SK-N-SH treated with all-trans-retinoic acid at 6 μM for 48 hours (cell line): ENCODE measurements around the gene CHST14.

Source experiments
- ATAC-seq: fragments of 200-7000 bp; cut with Tn5 transposase; 3 replicates; pipeline ENCODE4 v1.9.1; 2020; ENCODE audit warnings: mild to moderate bottlenecking, moderate library complexity
- ARNTL ChIP-seq: fragments of 450-650 bp; formaldehyde crosslinking; IDR thresholded peaks from 2 replicates; pipeline ENCODE4 v1.5.0; 2020; ENCODE audit warnings: low read depth, mild to moderate bottlenecking, moderate library complexity, borderline replicate concordance
- BACH2 ChIP-seq: fragments of 250-450 bp; sonication (Bioruptor Pico); IDR thresholded peaks from 2 replicates; pipeline ENCODE4 v1.9.0; 2021; ENCODE audit warnings: mild to moderate bottlenecking, borderline replicate concordance
- CSDC2 ChIP-seq: fragments of 250-450 bp; sonication (Bioruptor Pico); IDR thresholded peaks from 2 replicates; pipeline ENCODE4 v1.5.0; 2020; ENCODE audit warnings: mild to moderate bottlenecking, moderate library complexity
- ISL1 ChIP-seq: fragments of 250-450 bp; sonication (Bioruptor Pico); IDR thresholded peaks from 2 replicates; pipeline ENCODE4 v2.1.2; 2022; ENCODE audit warnings: mild to moderate bottlenecking, moderate library complexity
- PPARA ChIP-seq: fragments of 250-450 bp; sonication (Bioruptor Pico); IDR thresholded peaks from 2 replicates; pipeline ENCODE4 v1.5.0; 2020; ENCODE audit warnings: mild to moderate bottlenecking, borderline replicate concordance
- SNAI2 ChIP-seq: fragments of 250-450 bp; sonication (Bioruptor Pico); IDR thresholded peaks from 2 replicates; pipeline ENCODE4 v1.5.0; 2020; ENCODE audit warnings: mild to moderate bottlenecking, moderate library complexity
- TCF4 ChIP-seq: fragments of 250-450 bp; sonication (Bioruptor Pico); IDR thresholded peaks from 2 replicates; pipeline ENCODE4 v1.8.0; 2021; ENCODE audit warnings: mild to moderate bottlenecking, moderate library complexity, borderline replicate concordance
- TOX ChIP-seq: fragments of 250-450 bp; sonication (Bioruptor Pico); IDR thresholded peaks from 2 replicates; pipeline ENCODE4 v1.8.0; 2021; ENCODE audit warnings: mild to moderate bottlenecking, moderate library complexity, borderline replicate concordance
- ZC3H10 ChIP-seq: fragments of 250-450 bp; sonication (Bioruptor Pico); IDR thresholded peaks from 2 replicates; pipeline ENCODE4 v1.5.1; 2021; ENCODE audit warnings: mild to moderate bottlenecking, moderate library complexity
- ZFP30 ChIP-seq: fragments of 450-650 bp; formaldehyde crosslinking; IDR thresholded peaks from 2 replicates; pipeline ENCODE4 v1.5.0; 2022; ENCODE audit warnings: mild to moderate bottlenecking, moderate library complexity
- ZNF565 ChIP-seq: fragments of 450-650 bp; formaldehyde crosslinking; conservative IDR thresholded peaks from 2 replicates; pipeline ENCODE4 v1.5.0; 2020; ENCODE audit warnings: low read depth, mild to moderate bottlenecking, moderate library complexity
- ZNF70 ChIP-seq: fragments of 450-650 bp; formaldehyde crosslinking; IDR thresholded peaks from 2 replicates; pipeline ENCODE4 v1.5.0; 2020; ENCODE audit warnings: mild to moderate bottlenecking, moderate library complexity
- TF ChIP-seq, protein P1 (sequence below): fragments of 250-450 bp; sonication (Bioruptor Pico); IDR thresholded peaks from 2 replicates; pipeline ENCODE4 v1.5.0; 2020; ENCODE audit warnings: mild to moderate bottlenecking, moderate library complexity
- TF ChIP-seq, protein P2 (sequence below): fragments of 250-450 bp; sonication (Bioruptor Pico); IDR thresholded peaks from 2 replicates; pipeline ENCODE4 v1.5.1; 2021; ENCODE audit warnings: mild to moderate bottlenecking, moderate library complexity
- TF ChIP-seq, protein P3 (sequence below): fragments of 250-450 bp; sonication (Bioruptor Pico); IDR thresholded peaks from 2 replicates; pipeline ENCODE4 v1.8.0; 2021; ENCODE audit warnings: low read depth, mild to moderate bottlenecking, moderate library complexity, borderline replicate concordance

Gene CHST14

DNA sequence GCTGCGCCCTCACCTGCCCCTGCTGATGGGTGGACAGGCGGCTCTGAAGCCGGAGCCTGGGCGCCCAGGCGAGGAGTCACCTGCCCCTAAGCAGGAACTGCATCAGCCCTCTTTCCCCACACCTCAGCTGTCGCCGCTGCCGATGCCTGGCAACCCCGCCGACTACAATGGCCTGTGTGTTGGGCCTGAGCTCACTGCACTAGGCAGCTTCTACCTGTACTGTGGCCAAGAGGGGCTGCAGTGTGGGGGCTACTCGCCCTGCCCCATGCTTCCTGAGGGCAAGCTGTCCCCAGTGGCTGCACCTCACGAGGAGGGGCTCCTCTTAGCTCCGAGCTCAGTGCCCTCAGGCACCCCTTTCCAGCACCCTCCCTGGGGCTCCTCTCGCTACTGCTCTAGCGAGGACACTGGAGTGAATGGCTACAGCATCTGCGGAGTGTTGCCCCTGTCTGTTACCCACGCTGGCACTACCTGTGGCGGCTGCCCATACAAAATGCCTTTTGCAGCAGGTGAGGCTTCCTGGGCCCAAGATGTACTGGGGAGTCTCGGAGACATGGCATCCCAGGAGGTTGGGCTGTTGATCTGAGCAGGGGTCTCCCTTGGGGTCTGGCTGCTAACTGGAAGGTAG lies 11.3 kb upstream of the CHST14 start:
- no peak for TF ChIP-seq PPARA (CRISPR knock-in tag)
- TF ChIP-seq, protein P1, sequence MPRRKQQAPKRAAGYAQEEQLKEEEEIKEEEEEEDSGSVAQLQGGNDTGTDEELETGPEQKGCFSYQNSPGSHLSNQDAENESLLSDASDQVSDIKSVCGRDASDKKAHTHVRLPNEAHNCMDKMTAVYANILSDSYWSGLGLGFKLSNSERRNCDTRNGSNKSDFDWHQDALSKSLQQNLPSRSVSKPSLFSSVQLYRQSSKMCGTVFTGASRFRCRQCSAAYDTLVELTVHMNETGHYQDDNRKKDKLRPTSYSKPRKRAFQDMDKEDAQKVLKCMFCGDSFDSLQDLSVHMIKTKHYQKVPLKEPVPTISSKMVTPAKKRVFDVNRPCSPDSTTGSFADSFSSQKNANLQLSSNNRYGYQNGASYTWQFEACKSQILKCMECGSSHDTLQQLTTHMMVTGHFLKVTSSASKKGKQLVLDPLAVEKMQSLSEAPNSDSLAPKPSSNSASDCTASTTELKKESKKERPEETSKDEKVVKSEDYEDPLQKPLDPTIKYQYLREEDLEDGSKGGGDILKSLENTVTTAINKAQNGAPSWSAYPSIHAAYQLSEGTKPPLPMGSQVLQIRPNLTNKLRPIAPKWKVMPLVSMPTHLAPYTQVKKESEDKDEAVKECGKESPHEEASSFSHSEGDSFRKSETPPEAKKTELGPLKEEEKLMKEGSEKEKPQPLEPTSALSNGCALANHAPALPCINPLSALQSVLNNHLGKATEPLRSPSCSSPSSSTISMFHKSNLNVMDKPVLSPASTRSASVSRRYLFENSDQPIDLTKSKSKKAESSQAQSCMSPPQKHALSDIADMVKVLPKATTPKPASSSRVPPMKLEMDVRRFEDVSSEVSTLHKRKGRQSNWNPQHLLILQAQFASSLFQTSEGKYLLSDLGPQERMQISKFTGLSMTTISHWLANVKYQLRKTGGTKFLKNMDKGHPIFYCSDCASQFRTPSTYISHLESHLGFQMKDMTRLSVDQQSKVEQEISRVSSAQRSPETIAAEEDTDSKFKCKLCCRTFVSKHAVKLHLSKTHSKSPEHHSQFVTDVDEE (CRISPR knock-in tag), result no peak
- no peak for ATAC-seq

DNA sequence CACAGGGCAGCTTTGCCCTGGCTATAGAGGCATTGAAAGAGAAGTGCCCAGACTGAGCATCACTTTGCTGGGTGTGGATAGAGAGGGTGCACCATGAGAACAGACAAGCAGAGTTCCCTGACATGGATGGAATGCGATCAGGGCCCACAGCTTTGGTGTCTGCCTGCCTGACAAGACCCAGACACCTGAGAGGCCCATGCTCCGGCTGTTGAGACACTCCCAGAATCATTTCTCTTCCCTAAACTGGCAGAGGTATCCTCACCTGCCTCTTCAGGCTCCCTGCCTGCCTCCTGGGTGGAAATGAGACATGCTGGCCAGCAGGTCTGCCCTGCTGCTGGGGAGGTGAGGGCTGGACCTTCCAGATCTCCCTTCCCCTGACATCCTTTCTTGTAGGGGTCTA lies 10.4 kb upstream of the CHST14 start:
- ATAC-seq, result no peak
- TF ChIP-seq, protein P1 (CRISPR knock-in tag), result no peak
- TF ChIP-seq TOX (no peak), CSDC2 (CRISPR knock-in tag) (no peak), ZNF565 (CRISPR knock-in tag) (no peak), BACH2 (CRISPR knock-in tag) (no peak), ISL1 (CRISPR knock-in tag) (no peak), ARNTL (CRISPR knock-in tag) (no peak), ZC3H10 (CRISPR knock-in tag) (no peak), ZFP30 (CRISPR knock-in tag) (no peak)
- TF ChIP-seq, protein P2, sequence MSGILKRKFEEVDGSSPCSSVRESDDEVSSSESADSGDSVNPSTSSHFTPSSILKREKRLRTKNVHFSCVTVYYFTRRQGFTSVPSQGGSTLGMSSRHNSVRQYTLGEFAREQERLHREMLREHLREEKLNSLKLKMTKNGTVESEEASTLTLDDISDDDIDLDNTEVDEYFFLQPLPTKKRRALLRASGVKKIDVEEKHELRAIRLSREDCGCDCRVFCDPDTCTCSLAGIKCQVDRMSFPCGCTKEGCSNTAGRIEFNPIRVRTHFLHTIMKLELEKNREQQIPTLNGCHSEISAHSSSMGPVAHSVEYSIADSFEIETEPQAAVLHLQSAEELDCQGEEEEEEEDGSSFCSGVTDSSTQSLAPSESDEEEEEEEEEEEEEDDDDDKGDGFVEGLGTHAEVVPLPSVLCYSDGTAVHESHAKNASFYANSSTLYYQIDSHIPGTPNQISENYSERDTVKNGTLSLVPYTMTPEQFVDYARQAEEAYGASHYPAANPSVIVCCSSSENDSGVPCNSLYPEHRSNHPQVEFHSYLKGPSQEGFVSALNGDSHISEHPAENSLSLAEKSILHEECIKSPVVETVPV, result no peak
- TF ChIP-seq, protein P3, sequence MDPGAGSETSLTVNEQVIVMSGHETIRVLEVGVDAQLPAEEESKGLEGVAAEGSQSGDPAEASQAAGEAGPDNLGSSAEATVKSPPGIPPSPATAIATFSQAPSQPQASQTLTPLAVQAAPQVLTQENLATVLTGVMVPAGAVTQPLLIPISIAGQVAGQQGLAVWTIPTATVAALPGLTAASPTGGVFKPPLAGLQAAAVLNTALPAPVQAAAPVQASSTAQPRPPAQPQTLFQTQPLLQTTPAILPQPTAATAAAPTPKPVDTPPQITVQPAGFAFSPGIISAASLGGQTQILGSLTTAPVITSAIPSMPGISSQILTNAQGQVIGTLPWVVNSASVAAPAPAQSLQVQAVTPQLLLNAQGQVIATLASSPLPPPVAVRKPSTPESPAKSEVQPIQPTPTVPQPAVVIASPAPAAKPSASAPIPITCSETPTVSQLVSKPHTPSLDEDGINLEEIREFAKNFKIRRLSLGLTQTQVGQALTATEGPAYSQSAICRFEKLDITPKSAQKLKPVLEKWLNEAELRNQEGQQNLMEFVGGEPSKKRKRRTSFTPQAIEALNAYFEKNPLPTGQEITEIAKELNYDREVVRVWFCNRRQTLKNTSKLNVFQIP (CRISPR knock-in tag), result no peak

DNA sequence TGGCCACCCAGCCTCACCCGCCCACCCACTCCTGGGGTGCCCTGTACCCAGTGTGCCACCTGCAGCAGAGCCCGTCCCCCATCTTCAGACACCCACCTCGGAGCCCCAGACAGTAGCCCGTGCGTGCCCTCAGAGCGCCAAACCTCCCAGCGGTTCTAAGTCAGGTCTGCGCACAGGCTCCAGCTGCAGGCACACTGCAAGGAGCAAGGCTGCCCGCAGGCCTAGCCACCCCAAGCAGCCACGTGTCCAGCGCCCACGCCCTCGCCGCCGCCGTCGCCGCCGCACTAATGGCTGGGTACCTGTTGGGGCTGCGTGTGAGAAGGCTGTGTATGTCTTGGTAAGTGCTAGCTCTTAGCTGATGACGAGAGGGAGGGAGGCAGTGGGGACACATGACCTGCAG lies 8.8 kb upstream of the CHST14 start:
- no peak for ATAC-seq
- TF ChIP-seq, protein P1 (CRISPR knock-in tag), result no peak
- TF ChIP-seq ZNF70, result no peak
- no peak for TF ChIP-seq CSDC2 (CRISPR knock-in tag)

DNA sequence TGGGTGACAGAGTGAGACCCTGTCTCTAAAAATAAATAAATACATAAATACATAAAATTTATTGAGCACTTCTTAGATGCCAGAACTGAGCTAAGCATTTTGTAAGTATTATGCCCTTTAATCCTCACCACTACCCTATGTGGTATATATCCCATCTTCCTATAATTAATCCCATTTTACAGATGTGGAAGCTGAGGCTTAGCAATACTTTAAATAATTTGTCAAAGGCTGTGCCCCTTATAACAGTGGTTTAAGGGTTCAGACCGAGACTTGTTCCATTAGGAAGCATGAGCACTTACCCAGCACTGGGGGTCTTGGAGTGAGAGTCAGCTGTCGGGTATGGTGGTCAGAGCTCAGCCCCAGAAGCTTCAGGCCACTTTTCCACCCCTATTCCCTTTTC lies 7.5 kb upstream of the CHST14 start:
- ATAC-seq, result no peak
- no peak for TF ChIP-seq TCF4 (CRISPR knock-in tag)
- TF ChIP-seq, protein P1 (CRISPR knock-in tag), result no peak
- no peak for TF ChIP-seq SNAI2 (CRISPR knock-in tag)
- no peak for TF ChIP-seq BACH2 (CRISPR knock-in tag)
